Activated gamma-delta T cell (primary cell): ENCODE results near the gene CDS2.
"Not testable (repeated sequence)": the region's sequence is repeated elsewhere in the genome, so short reads cannot be mapped to it uniquely, and the experiment has no call there.

Experiments used
- DNase-seq: peaks from one replicate; lab custom pipeline; 2025; lab: John Stamatoyannopoulos, UW
- total RNA-seq, 2 donors: gene quantifications; one replicate each; lab custom pipeline; 2026; lab: John Stamatoyannopoulos, UW

Gene CDS2
- total RNA-seq, result 147 to 156 reads per million in 2 donors

DNA sequence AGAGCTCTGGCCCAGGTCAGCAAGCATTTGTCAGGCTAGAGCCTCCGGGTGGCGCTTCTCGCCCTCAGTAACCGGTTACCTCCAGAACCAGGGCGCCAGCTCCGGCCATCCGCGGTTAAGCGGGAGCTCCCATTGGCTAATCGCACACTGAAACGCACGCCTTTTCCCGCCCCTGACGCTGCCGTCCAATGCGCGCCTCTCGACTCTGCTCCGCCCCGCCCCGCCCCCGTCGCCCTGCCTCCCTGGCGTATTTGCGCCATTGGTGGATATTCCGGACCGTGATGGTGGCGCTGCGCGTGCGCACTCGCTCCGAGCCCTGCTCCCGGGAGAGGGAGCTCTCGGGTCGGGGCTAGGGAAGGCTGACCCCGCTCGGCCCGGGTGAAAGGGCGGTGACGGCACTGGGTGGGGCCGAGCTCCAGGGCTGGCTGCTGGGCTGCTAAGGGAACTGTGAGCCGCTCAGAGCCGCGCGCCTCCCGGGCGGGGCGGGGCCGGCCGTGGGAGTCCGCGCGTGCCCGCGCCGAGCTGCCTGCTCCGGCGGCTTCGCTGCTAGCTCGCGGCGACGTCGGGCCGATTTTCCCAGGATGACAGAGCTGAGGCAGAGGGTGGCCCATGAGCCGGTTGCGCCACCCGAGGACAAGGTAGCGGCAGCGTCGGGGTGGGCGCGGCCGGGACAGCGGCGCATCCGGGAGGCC lies at the start of gene CDS2:
CDS2 (plus strand) TSS at position 497 of the 692 bp plus-strand sequence; CDS start at position 582, 85 bp downstream.
- DNase-seq, result peak; percentile 100

- no peak for DNase-seq
These were observed 48.9 kb upstream of the CDS2 start for GRCh38 chr20:5077761-5078387.

DNA sequence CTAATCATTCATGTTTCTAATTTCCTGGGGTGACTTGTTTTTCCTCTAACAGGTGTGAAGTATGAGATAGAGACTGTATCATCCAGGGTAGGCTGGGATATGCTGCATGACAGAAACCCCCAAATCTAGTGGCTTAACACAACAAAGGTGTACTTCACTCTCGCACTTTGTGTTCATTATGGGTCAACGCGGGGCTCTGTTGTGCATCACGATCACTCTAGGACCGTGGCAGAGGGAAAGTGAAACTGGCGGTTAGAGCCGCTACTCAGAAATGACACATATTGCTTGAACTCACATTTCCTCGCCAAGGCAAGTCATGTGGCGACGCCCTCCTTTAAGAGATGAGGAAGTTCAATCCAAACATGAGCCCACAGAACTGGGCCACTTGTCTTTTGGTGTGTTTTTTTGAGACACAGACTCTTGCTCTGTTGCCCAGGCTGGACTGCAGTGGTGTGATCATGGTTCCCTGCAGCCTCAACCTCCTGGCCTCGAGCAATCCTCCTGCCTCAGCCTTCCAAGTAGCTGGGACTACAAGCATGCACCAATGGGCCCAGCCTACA lies 48.3 kb upstream of the CDS2 start:
- no peak for DNase-seq

DNA sequence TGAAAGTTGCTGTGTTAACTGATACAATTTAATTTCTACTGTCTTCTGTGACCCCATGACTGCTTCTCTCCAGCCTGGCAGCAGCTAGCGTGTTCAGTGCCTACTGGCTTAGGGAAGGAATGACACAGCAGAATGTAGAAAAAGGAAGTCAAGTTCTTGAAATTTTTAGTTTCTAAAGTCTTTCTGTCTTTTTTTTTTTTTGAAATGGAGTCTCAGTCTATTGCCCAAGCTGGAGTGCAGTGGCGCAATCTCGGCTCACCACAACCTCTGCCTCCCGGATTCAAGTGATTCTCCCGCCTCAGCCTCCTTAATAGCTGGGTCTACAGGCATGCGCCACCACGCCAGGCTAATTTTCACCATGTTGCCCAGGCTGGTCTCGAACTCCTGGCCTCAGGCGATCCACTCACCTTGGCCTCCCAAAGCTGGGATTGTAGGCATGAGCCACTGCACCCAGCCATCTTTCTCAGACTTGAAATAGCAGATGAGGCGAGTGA lies 46.4 kb upstream of the CDS2 start:
- no peak for DNase-seq

DNA sequence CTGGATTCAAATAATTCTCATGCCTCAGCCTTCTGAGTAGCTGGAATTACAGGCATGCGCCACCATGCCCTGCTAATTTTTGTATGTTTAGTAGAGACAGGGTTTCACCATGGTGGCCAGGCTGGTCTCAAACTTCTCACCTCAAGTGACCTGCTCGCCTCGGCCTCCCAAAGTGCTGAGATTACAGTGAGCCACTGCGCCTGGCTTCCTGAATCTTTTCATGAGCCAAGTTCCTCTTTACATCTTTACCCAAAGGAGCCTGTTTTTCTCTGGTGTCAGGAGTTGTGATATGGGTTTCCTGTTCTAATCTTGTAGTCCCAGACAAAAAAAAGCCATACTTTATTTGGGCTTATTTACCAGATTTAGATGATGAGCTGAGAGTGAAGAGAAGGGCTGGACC lies 41.4 kb upstream of the CDS2 start:
- DNase-seq, result no peak

DNA sequence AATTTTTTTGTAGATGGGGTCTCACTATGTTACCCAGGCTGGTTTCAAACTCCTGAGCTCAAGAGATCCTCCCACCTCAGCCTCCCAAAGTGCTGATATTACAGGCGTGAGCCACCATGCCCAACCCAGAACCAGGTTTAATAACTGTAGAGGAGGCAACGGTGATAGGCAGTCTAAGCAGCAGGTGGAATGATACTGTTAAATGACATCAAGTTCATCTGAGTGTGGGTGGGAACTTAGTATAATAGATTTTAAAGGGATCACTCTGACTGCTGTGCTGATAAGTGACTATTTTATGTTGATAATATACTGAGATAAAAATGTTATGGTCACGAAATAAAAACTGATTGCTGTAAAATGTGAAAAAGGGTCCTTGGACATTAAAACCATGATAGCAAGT lies 38.1 kb upstream of the CDS2 start:
- no peak for DNase-seq

DNA sequence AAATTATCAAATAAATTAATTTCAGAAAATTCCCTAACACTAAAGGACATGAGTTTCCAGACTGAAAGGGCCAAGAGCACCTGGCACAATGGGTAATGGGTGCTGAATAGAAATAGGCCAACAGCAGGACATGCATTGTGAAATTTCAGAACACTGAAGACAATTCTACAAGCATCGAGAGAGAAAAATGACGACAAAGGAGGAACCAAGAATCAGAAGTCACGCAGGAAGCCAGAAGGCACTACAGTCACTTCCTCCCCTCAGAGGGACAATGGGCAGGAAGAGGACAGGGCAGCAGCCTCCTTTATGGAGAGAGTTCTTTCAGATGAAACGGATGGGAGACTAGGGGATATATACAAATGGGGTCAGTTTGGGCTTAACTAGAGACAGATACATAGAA lies 36.6 kb upstream of the CDS2 start:
- DNase-seq, result no peak

DNA sequence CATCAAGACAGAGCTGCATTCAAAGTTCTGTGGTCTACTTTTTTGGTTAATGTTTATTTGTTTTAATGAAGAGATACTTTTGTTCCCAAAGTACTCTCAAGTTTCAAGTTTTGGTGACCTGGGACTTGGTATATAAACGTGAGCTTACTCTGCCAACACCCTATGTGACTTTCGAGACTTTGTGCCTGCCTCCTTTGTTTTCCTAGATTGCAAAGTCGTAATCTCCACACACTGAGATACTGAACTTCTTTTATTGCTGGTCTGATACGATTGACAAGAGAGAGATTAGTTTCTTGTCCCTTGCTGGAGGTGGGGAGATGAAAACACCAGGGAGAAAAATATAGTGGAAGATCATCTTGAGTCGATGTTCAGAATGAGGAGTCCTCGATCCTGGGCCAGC lies 34.9 kb upstream of the CDS2 start:
- no peak for DNase-seq

DNA sequence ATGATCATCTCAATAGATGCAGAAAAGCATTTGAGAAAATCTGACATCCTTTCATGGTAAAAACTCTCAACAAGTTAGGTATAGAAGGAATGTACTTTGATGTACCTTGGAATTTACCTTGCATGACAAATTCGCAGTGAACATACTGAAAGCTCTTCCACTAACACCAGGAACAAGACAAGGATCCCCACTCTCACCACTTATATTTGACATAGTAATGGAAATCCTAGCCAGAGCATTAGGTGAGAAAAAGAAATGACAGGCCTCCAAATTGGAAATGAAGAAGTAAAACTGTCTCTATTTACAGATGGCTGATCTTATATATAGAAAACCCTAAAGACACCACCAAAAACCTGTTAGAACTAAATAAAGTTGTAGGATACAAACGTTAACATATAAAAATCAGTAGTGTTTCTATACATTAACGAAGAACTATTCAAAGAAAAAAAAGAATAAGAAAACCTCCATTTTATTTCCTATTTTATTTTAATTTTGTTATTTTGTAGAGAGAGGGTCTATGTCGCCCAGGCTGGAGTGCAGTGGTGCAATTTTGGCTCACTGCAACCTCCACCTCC lies 34.0 kb upstream of the CDS2 start:
- DNase-seq, result no peak

DNA sequence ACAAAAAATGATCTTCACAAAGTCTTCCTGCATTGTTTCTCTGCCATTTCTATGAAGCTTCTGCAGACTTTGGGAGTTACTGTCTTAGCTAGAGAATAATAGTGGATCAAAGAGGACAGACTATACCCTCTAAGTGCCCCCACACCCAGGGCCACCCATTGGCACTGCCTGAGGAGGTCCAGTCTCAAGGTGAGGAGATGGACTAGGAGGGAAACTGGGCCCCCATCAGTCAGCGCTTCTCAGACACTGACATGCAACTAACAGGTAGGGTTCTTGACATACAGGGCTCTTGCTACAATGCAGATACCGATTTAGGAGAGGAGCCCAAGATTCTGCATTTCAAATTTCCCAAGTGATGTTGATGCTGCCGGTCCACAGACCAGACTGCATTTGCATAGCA lies 31.4 kb upstream of the CDS2 start:
- DNase-seq, result no peak

DNA sequence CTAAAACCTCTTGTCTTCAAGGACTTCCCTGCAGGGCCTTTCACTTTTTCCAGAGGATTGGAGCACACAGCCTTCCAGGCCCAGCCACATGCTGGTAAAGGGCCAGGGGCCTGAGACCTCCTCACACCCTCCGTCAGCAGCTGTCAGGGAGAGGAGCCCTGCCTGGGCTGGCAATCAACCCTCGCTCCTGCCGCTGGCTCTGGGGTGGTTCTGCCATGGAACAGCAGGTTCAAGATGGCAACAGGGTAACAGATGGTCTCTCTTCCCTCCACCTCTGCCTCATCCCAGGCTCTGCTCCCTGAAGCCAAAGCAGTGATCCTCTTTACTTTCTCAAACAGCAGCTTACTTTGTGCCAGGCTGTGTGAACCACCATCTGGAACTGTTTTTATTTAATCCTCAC lies 30.9 kb upstream of the CDS2 start:
- DNase-seq, result no peak

GRCh38 chr20:5096463-5096862 lies 30.3 kb upstream of the CDS2 start:
- no peak for DNase-seq

- not testable (repeated sequence) for DNase-seq
These were observed 27.8 kb upstream of the CDS2 start for GRCh38 chr20:5099009-5099408.

GRCh38 chr20:5099909-5100308 lies 26.9 kb upstream of the CDS2 start:
- not testable (repeated sequence) for DNase-seq

GRCh38 chr20:5100684-5101347 lies 26.0 kb upstream of the CDS2 start:
- DNase-seq, result no peak

DNA sequence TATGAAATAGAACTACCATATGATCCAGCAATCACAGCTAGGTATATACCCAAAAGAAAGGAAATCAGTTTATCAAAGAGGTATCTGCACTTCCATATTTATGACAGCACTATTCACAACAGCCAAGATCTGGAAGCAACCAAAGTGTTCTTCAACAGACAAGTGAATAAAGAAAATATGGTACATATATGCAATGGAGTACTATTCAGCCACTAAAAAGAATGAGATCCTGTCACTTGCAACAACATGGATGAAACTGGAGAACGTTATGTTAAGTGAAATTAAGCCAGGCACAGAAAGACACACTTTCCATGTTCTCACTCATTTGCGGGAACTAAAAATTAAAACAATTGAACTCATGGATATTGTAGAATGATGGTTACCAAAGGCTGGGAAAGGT lies 22.3 kb upstream of the CDS2 start:
- no peak for DNase-seq

- no peak for DNase-seq
These were observed 17.5 kb upstream of the CDS2 start for GRCh38 chr20:5109276-5109675.

DNA sequence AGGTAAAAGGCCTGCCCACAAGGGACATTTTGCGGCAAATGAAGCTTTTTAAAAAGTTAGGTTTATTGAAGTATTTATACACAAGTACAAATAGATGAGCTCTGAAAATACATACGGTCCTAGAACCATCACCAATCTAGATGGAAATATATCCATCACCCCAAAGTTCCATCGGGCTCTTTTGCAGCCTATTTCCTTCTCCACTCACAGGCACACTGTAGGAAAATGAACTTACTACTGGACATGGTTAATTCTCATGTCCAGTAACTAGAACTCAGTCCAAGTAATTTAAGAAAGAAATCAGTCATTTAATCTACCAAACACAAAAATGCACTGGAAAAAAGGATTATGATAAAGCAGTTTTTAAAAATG lies 13.2 kb upstream of the CDS2 start:
- DNase-seq, result no peak

DNA sequence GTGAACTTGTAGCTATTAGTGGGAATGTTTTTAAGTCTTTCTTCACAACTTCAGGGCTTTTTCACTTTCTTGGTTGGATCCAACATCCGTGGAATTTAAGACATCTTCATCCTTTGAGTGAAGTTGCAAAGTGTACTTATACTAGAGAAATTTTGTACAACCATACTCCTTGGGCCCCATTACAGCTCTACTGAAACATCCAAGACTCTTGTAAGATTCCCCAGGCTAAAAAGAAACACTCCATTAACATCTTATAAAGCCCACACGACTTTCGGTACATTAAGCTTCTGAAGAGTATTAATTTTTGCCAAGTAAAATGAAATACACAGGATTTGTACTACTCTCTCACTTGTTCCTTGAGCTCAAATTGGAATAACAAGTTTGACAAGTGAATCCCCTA lies 12.4 kb upstream of the CDS2 start:
- DNase-seq, result no peak

- no peak for DNase-seq
These were observed 9.9 kb upstream of the CDS2 start for GRCh38 chr20:5116875-5117274.

DNA sequence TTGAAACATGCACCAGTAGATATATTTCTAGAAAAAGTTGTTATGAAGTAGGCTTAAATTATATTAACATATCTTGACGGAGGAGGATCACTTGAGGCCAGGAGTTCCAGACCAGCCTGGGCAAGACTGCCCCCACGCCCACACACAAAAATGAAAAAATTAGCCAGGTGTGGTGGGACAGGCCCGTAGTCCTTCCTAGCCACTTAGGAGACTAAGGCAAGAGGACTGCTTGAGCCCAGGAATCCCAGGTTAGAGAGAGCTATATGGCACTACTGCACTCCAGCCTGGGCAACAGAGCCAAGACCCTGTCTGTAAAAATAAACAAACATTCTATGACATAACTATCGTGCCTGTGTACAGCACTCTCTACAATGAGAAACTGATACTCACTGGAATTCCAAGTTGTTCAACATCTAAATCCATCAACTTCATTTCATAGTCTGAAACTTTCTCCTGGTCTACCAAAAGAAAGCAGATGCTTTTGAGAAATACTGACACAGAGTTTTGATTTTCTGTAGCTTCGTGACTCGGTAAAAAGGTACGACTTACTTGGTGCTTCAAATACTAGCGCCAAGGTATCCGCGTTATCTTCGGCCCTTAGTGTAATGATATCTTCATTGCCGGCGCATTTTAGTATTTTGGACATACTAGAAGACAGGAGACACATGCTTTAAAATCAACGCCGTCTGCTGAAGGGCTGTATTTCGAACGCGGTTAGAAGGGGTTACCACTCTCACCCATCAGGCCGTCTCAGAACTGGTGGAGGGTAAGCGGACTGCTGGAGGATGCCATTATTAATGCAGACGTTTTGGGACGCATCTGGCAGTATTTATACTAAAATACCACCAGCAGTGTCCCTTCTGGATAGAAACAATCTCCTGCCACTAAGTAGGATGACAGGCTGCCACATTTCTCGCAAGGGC lies 8.3 kb upstream of the CDS2 start:
- DNase-seq, result no peak

DNA sequence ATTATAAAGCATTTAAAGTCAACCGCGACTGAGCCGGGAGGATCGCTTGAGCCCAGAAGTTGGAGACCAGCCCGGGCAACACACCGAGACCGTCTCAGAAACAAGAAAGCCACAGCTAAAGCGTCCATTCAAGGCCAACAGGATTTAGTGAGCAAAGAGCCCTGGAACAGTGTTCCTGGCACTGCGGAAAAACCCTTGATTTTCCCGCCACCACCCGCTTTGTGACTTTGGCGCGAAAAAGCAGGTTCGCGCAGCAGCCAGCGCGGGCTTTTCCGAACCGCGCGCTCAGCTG lies 7.7 kb upstream of the CDS2 start:
- no peak for DNase-seq
